Heart left ventricle (tissue), 16 donors: Measurements from ENCODE around the gene DSCAML1. TPM values are rescaled to one million over a fixed set of nuclear protein-coding genes. Genes with fewer than 3 reads are reported as not detected.

Source experiments
- ATAC-seq, 4 donors: fragments of 200-7000 bp; cut with Tn5 transposase; one replicate each; pipeline ENCODE4 v1.9.1; 2020 to 2022; ENCODE audit warnings: moderate library complexity in 4 of 4, mild to moderate bottlenecking in 3 of 4, moderate number of reproducible peaks in 1 of 4
- DNase-seq, 5 donors: peaks; one replicate each; pipeline ENCODE4 v3.0.0-alpha.2; 2020
- H3K27ac ChIP-seq, 12 donors: fragments of 200-600 bp; sonication (generic) in 4 of 12; one replicate each; pipeline versions ENCODE4 v1.5.0 to v1.8.0; 2016 to 2022; ENCODE audit warnings: mild to moderate bottlenecking in 2 of 12
- H3K27me3 ChIP-seq, 9 donors: fragments of 200-600 bp; sonication (generic) in 2 of 9; one replicate each; pipeline versions ENCODE4 v1.5.1 to v1.8.0; 2016 to 2022; ENCODE audit warnings: mild to moderate bottlenecking in 3 of 9
- H3K36me3 ChIP-seq, 9 donors: fragments of 200-600 bp; sonication (generic) in 2 of 9; one replicate each; pipeline versions ENCODE4 v1.5.0 to v1.8.0; 2018 to 2022; ENCODE audit warnings: mild to moderate bottlenecking in 2 of 9
- H3K4me1 ChIP-seq, 12 donors: fragments of 200-600 bp; sonication (generic) in 4 of 12; one replicate each; pipeline versions ENCODE4 v1.5.0 to v1.8.0; 2016 to 2022; ENCODE audit warnings: mild to moderate bottlenecking in 3 of 12
- H3K4me3 ChIP-seq, 12 donors: fragments of 200-600 bp; sonication (generic) in 4 of 12; one replicate each; pipeline versions ENCODE4 v1.5.0 to v1.8.0; 2017 to 2022; ENCODE audit warnings: mild to moderate bottlenecking in 9 of 12, moderate library complexity in 4 of 12
- H3K9me3 ChIP-seq, 12 donors: fragments of 200-600 bp; sonication (generic) in 4 of 12; one replicate each; pipeline versions ENCODE4 v1.5.0 to v1.8.0; 2016 to 2022; ENCODE audit warnings: mild to moderate bottlenecking in 1 of 12
- POLR2A ChIP-seq, 2 donors: fragments of 450-650 bp; IDR thresholded peaks; one replicate each; pipeline ENCODE4 v1.6.1; 2017; ENCODE audit warnings: antibody characterized with exemption in 2 of 2, mild to moderate bottlenecking in 2 of 2, moderate library complexity in 2 of 2
- WGBS, 4 donors: extraction: QIAGEN DNeasy Blood & Tissue Kit in 2 of 4; methylation state at CpG; one replicate each; pipeline versions ENCODE4 v1.1.5 to v1.1.7; 2013 to 2018; 5-methylcytosine and 5-hydroxymethylcytosine counted together
- intact Hi-C, 10 donors: fragments of 100-400 bp; cut with DNase I; formaldehyde crosslinking; loops; one replicate each; pipeline versions ENCODE4 v1.11.1 to v1.14.2; 2022
- polyA plus RNA-seq, 2 donors: library from polyadenylated mRNA; stranded (reverse); fragments of 200-250 nt; gene quantifications; one replicate each; pipeline ENCODE4 v1.2.3, GENCODE V29; 2013
- total RNA-seq, 9 donors: library from RNA; depleted of rRNA in 2 of 9; stranded (reverse); fragments of >200 nt in 2 of 9; fragmentation: NEBNext Ultra II Directional in 3 of 9; extraction: Animal tissue kit (Norgen Biotek cat#: 25700) in 3 of 9; gene quantifications; one replicate each; pipeline versions ENCODE4 v1.1.0 to v1.2.4, GENCODE V29; 2016 to 2023
- TF ChIP-seq, protein P1 (sequence below), 12 donors: fragments of 200-600 bp; sonication (generic) in 4 of 12; IDR thresholded peaks; one replicate each; pipeline versions ENCODE4 v1.5.0 to v1.8.0; 2018 to 2022; ENCODE audit warnings: antibody characterized with exemption in 12 of 12, mild to moderate bottlenecking in 5 of 12
- donor health status: ischemic (EF 13 %, LVEDD 7.1; RV severe dilation, severe dysfunction).
- donor health status: healthy with polysubstance abuse.
- donor health status: DM: no; HTN: yes; CAD: no.
- donor health status: DM: no; HTN: no; CAD: no.
- donor health status: ischemic (EF 25% LVEDD 6.9; RV normal size, moderate dysfunction).
- donor health status: ischemic (EF 25% LVEDD 5.7; RV mildly dilated, moderate dysfunction).
- donor health status: healthy.
- donor health status: DM: yes; HTN: yes; CAD: no.
- donor health status: ischemic (EF 35%, LVEDD 5.7; RV mildly dilated, moderate dysfunction).
- donor health status: nonischemic (EF 11% LVEDD 7.7; RV severe dilation, severe dysfunction).
- donor health status: DM: yes; HTN: yes; CAD: no.
- donor health status: PGD.
- donor health status: ischemic (EF 29% LVEDD 5.4; RV normal size, mild dysfunction).
- donor health status: nonischemic (EF 23%, LVEDD 6.1; RV moderate dilation, normal function).

The DSCAML1 gene
- total and polyA plus RNA-seq, 11 donors: 0.05 to 1.7 (median 0.76) TPM

DNA sequence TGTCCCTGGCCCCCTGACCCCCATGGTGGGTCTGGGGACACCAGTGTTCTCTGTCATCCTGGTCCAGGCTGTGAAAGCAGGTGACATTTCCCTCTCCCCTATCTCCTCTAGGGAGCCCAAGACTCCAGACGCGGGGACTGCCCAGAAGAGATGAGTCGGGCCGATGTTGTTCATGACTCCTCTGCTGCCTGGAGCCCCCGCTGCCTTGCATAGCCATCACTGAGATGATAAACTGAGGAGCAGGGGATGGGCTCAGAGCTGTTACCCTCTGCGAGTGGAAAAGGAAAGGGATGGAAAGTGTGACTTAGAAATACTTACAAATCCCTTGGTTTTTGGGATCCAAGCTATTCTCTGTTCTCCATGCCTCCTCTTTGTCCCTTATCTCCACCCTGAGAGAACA lies 209.6 kb downstream of the DSCAML1 start:
- intact Hi-C loops: no loop called here

DNA sequence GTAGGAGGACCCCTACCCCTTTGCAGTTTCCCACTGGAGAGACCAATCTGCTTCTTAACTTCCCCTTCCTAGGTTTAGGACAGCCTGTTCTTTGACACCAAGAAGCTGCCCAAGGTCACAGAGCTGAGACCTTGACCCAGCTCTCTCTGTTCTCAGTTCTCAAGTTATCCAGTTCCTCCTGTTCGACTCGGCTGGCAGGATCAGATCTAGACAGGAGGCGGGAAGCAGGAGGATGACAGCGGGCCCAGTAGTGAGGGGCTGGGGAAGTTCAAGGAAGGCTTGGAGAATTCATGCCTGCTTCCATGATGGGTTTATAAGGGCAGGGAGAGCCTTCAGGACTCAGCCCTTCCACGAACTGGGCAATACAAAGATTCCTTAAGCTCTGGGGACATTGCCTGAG lies 210.6 kb downstream of the DSCAML1 start:
- ATAC-seq (no peak), DNase-seq (no peak)
- Histone ChIP-seq H3K36me3 (no peaks in the 10 kb centered on the region), H3K27me3 (peaks cover 0 to 7% (median 0%) of the 10 kb centered on the region in 9 donors), H3K27ac (no peak overlapping the region), H3K9me3 (no peaks in the 10 kb centered on the region), H3K4me3 (no peak overlapping the region), H3K4me1 (no peaks in the 10 kb centered on the region)
- TF ChIP-seq, protein P1, sequence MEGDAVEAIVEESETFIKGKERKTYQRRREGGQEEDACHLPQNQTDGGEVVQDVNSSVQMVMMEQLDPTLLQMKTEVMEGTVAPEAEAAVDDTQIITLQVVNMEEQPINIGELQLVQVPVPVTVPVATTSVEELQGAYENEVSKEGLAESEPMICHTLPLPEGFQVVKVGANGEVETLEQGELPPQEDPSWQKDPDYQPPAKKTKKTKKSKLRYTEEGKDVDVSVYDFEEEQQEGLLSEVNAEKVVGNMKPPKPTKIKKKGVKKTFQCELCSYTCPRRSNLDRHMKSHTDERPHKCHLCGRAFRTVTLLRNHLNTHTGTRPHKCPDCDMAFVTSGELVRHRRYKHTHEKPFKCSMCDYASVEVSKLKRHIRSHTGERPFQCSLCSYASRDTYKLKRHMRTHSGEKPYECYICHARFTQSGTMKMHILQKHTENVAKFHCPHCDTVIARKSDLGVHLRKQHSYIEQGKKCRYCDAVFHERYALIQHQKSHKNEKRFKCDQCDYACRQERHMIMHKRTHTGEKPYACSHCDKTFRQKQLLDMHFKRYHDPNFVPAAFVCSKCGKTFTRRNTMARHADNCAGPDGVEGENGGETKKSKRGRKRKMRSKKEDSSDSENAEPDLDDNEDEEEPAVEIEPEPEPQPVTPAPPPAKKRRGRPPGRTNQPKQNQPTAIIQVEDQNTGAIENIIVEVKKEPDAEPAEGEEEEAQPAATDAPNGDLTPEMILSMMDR (IDR thresholded peaks at IDR 0.05): no peak
- TF ChIP-seq POLR2A (IDR thresholded peaks at IDR 0.05): no peak
- 84 to 94% (median 88%) methylated on average over 5 of the region's 5 CpGs for WGBS, 4 donors
- intact Hi-C loops: no loop called here

More for the DNA sequence above, 209.6 kb downstream of the DSCAML1 start:
- Histone ChIP-seq H3K27me3 (peaks cover 0 to 7% (median 0%) of the 10 kb centered on the region in 9 donors), H3K9me3 (no peaks in the 10 kb centered on the region), H3K36me3 (no peaks in the 10 kb centered on the region), H3K27ac (no peak overlapping the region), H3K4me3 (no peak overlapping the region), H3K4me1 (no peaks in the 10 kb centered on the region)
- TF ChIP-seq POLR2A (IDR thresholded peaks at IDR 0.05): no peak
- TF ChIP-seq, protein P1 (IDR thresholded peaks at IDR 0.05): no peak
- ATAC-seq (no peak), DNase-seq (no peak)
- 86 to 95% (median 92%) methylated on average over 2 to 6 of the region's 6 CpGs for WGBS, 4 donors

DNA sequence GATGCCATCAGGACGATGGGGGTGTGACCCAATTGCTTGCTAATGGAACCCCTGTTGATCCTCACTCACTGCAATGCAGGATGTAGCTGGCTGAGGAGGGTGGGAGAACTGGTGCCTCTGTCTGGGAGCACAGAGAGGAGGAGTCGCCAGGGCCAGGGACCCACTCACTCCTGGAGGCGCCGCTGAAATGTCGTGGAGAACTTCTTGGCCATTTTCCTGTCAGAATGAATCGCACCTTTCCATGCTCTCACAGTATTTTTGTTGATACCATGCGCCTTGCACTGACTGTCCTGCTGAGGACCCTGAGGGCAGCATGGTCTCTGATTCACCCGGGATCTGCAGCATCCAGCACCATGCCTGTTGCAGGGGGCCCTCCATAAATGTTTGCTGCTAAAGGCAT lies 211.4 kb downstream of the DSCAML1 start:
- no peak overlapping the region for H3K4me3 ChIP-seq
- no peak overlapping the region for H3K27ac ChIP-seq
- ATAC-seq: no peak
- intact Hi-C loops: no loop called here
- no peaks in the 10 kb centered on the region for H3K36me3 ChIP-seq
- 79 to 90% (median 85%) methylated on average over 8 of the region's 8 CpGs for WGBS, 4 donors
- no peaks in the 10 kb centered on the region for H3K4me1 ChIP-seq
- TF ChIP-seq, protein P1 (IDR thresholded peaks at IDR 0.05): no peak
- TF ChIP-seq POLR2A (IDR thresholded peaks at IDR 0.05): no peak
- no peak for DNase-seq
- H3K9me3 ChIP-seq: no peaks in the 10 kb centered on the region
- H3K27me3 ChIP-seq: peaks cover 0 to 7% (median 0%) of the 10 kb centered on the region in 9 donors

DNA sequence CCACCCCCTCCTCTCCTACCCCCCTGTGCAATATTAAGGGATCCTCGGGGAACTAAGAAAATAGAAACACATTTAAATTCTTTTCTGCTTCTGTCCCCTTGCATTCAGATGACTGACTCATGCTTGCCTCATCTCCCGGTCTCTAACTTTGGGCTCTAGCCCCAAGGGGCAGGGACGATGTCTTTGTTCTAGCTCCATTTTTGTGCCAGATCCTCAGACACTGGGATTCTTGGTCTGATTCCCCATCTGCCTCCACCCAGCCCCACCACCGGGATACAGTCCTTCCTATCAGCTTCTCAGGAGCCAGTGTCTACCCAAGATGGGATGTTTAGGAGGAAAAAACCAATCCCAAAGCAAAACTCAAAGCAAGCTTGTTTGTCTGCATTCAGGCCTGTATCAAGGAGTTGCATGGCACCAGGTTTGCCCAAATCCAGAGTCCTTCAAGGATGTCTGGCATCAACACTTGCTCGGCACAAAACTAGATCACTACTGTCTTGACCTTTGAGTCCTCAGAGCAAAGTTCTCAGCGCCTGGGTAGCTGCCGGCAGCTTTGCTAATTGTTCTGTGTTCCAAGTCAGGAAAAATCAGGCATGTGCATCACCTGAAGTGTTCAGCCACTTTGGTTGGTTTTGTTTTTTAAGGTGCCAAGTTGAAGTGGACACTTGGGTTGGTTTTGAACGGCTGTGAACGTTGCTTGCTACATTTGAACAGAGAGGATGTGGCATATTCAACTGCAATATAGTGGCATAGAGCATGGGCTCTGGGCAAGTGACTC lies 212.8 kb downstream of the DSCAML1 start:
- Histone ChIP-seq H3K27me3 (peaks cover 0 to 7% (median 0%) of the 10 kb centered on the region in 9 donors), H3K36me3 (no peaks in the 10 kb centered on the region), H3K4me3 (no peak overlapping the region), H3K27ac (no peak overlapping the region), H3K4me1 (no peaks in the 10 kb centered on the region), H3K9me3 (no peaks in the 10 kb centered on the region)
- TF ChIP-seq, protein P1 (IDR thresholded peaks at IDR 0.05): no peak
- no peak for TF ChIP-seq POLR2A (IDR thresholded peaks at IDR 0.05)
- 77 to 86% (median 81%) methylated on average over 9 of the region's 9 CpGs for WGBS, 4 donors
- intact Hi-C loops: no loop called here
- no peak for DNase-seq
- ATAC-seq: no peak
